NB4 (cell line): ENCODE results near the gene SPACA7.

Source experiments
- DNase-seq: peaks from one replicate; pipeline ENCODE4 v3.0.0; 2010; ENCODE audit warnings: low read depth
- H3K4me3 ChIP-seq: one replicate; pipeline ENCODE4 v1.5.1; 2011; ENCODE audit warnings: mild to moderate bottlenecking, low read depth, low read length, moderate library complexity
- CTCF ChIP-seq: IDR thresholded peaks from one replicate; pipeline ENCODE4 v1.5.1; 2012; ENCODE audit warnings: low read depth, low read length
- MYC ChIP-seq: IDR thresholded peaks from 2 replicates; pipeline ENCODE4 v1.6.1; 2011; ENCODE audit warnings: low read depth, low read length
- POLR2A ChIP-seq: IDR thresholded peaks from 2 replicates; pipeline ENCODE4 v1.6.1; 2011; ENCODE audit warnings: mild to moderate bottlenecking; ENCODE audit not compliant: insufficient read length; ENCODE audit errors: extremely low read depth
- TF ChIP-seq, protein P1 (sequence below): IDR thresholded peaks from 2 replicates; pipeline ENCODE4 v1.6.1; 2011; ENCODE audit warnings: low read depth, low read length

Gene SPACA7

DNA sequence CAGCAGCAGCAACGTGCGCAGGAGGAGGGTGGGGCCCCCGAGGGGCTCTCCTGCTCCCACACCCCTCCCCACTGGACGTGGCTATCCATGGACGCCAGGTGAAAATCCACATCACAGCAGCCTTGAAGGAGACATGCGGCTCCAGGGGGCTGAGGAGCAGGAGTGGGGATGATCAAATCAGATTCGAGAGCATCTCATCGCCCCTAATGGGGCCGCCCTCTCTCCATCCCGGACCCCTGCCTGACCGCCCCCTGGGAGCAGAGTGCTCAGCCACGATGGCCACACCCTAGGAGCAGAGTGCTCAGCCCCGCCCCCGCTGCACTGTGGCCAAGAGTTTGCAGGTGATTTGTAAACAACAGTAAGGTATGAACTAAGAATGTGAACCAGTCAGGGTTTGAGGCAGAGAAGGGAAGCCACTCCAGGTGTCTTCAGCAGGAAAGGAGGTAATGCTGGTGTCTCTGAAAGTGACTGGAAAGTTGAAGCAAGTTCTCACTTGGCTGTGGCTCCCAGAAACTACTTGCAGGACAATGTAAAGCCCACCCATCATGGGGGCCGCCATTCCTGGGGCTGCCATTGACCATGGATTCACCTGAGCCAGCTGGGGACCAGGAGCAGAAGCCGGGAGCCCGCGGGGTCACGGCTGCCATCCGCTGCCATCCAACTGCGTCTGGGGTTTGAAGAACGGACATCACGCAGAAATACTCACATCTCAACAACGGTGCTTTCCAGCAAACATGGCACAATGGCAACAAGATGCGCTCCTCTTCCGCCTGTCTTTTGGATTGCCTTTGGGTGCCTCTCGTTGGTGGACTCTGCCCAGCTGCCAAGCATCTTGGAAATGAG, 71.8 kb downstream of the SPACA7 start:
- TF ChIP-seq CTCF, result no peak
- TF ChIP-seq, protein P1, sequence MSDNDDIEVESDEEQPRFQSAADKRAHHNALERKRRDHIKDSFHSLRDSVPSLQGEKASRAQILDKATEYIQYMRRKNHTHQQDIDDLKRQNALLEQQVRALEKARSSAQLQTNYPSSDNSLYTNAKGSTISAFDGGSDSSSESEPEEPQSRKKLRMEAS, result no peak
- TF ChIP-seq MYC, result no peak
- no peak for TF ChIP-seq POLR2A
- no peak for DNase-seq
- H3K4me3 ChIP-seq, result no peak overlapping the region

- DNase-seq, result no peak
- TF ChIP-seq MYC, result no peak
- TF ChIP-seq POLR2A, result no peak
- TF ChIP-seq CTCF, result no peak
- TF ChIP-seq, protein P1, result no peak
- H3K4me3 ChIP-seq, result no peak overlapping the region
Observed at GRCh38 chr13:112448621-112449544, 72.7 kb downstream of the SPACA7 start.

GRCh38 chr13:112449545-112449930, 73.4 kb downstream of the SPACA7 start:
- H3K4me3 ChIP-seq, result no peak overlapping the region
- TF ChIP-seq MYC, result no peak
- TF ChIP-seq, protein P1, result no peak
- no peak for TF ChIP-seq CTCF
- TF ChIP-seq POLR2A, result no peak
- DNase-seq, result no peak

GRCh38 chr13:112450118-112450903, 74.2 kb downstream of the SPACA7 start:
- DNase-seq, result no peak
- TF ChIP-seq MYC, result no peak
- no peak for TF ChIP-seq POLR2A
- TF ChIP-seq, protein P1, result no peak
- TF ChIP-seq CTCF, result no peak
- H3K4me3 ChIP-seq, result no peak overlapping the region

DNA sequence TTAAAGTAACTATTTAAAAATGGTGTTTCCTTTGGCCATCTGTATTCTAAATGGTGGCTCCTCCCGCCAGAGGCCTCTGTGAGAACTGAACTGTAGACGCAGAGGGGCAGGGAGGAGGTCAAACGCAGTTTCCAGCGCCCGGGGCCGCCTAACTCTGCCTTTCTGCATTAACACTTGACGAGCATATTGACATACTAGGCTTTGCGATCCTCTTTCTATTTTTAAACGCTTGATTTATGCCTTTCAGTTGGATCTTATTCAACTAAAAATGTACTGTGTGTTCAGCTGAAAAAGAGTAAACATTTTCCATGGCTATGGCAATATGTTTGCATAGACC, 74.7 kb downstream of the SPACA7 start:
- no peak for DNase-seq
- H3K4me3 ChIP-seq, result no peak overlapping the region
- TF ChIP-seq POLR2A (no peak), MYC (no peak), CTCF (no peak)
- TF ChIP-seq, protein P1, result no peak
